EL (cell line): ENCODE measurements around the gene ZNF701.
A peak's percentile ranks its signal among the peaks of the same experiment; 100 is the strongest.
"Not testable (repeated sequence)": the region's sequence is repeated elsewhere in the genome, so short reads cannot be mapped to it uniquely, and the experiment has no call there.

Source experiments
- DNase-seq: peaks from one replicate; pipeline ENCODE4 v3.0.0-alpha.2; 2016

Gene ZNF701

GRCh38 chr19:52570000-52570861, at the start of gene ZNF701:
TSS of gene ZNF701 (plus strand) at chr19:52570287. CDS start at chr19:52574148, 3,861 bp downstream.
- peak; percentile 93 for DNase-seq

DNA sequence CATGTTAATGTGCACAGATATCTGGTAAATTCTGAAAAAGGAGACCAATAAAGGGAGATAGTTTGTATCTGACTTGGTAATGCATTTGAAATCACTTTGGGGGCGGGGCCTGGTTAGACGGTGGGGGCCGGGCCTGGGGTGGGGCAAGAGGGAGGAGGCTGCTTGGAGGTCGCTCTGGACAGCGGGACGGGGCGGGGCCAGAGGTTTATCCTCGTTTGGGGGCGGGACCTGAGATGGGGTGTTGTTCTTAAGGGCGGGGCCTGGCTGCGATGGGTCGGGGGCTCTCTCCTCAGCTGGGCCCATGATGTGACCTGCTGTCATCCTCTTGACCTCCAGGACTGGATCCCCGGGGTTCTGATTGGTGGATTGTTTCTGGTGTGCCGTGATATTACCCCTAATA, 47.5 kb upstream of the ZNF701 start:
- no peak for DNase-seq

DNA sequence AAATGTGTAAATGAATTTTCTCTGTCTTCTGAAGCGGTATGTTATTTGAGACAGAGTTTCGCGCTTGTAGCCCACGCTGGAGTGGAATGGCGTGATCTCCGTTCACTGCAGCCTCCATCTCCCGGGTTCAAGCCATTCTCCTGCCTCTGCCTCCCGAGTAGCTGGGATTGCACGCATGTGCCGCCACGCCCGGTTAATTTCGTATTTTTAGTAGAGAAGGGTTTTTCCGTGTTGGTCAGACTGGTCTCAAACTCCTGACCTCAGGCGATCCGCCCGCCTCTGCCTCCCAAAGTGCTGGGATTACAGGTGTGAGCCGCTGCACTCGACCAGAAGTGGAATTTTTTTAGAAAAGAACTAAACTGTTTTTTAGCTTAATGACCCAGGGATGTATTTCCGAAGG, 46.0 kb upstream of the ZNF701 start:
- DNase-seq = no peak

GRCh38 chr19:52527134-52527955, 42.7 kb upstream of the ZNF701 start, which contains the start of gene ZNF808:
TSS of gene ZNF808 (plus strand) at chr19:52527668. CDS start at chr19:52543285, 15,617 bp downstream.
- DNase-seq = peak; percentile 92

GRCh38 chr19:52527956-52528351, 42.1 kb upstream of the ZNF701 start:
- DNase-seq = peak; percentile 12

DNA sequence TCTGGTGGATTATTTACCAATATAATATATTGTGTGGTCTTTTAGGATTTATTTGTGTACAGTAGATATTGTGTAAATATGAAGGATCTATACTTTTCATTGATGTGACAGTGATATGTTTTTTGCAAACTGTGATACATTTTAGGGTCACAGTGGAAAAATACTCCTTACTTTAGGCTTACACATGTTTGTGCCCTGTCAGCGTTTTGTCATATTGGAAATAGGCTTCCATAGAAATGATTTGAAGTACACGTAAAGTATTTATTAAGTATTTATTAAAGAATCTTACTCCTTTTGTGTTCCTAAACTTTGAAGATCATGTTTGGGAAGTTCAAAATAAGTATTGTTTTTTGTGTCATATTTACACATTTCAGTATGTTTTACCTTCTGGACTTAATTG, 37.6 kb upstream of the ZNF701 start:
- DNase-seq = no peak

DNA sequence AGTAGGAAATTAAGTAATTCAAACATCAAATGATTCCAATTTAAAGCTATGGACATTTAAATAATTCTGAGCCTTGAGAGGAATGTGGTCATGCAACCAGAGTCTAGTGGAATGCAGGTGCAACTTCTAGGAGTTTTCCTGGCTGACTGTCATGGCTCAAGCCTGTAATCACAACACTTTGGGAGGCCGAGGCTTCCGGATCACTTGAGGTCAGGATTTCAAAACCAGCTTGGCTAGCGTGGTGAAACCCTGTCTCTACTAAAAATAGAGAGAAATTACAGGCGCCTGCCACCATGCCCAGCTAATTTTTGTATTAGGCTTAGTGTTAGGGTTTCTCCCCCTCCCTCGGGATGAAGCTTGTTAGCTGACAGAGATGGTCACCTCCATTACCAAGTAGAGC, 36.2 kb upstream of the ZNF701 start:
- DNase-seq = no peak

DNA sequence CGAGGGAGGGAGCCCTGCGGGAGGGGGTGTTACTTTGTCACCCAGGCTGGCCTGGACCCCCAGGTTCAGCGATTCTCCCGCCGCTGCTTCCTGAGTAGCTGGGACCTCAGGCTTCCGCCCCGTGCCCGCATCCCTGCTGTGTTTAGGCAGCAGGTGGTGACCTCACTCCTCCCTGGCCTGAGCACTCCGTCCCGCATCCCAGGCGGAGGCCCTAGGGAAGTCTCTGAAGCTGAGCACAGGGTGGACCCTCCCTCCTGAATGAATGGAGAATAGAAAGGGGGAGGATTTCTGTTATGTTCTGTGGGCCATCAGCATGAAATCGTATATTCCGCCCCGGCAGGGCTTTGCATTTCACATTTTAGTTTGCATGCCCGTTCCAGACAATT, 34.7 kb upstream of the ZNF701 start:
- not testable (repeated sequence) for DNase-seq

- peak; percentile 91 for DNase-seq
Measured at GRCh38 chr19:52535771-52536447, 34.2 kb upstream of the ZNF701 start.

DNA sequence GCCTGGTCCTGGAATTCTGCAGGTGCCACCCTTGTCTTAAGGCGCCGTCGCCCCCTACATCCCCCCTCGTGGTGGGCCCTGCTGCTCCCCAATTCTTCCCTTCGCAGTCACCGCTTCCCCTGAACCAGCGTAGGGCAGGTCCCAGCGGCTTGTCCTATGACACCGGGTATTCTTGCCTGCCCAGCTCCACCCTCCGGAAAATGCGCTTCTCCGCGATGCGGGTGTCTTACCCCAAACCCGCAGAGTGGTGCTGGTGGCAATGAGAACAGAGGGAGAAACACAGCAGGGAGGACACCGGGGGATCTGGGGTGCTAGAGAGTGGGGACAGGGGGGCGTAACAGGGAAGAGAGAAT, 33.7 kb upstream of the ZNF701 start:
- no peak for DNase-seq

DNA sequence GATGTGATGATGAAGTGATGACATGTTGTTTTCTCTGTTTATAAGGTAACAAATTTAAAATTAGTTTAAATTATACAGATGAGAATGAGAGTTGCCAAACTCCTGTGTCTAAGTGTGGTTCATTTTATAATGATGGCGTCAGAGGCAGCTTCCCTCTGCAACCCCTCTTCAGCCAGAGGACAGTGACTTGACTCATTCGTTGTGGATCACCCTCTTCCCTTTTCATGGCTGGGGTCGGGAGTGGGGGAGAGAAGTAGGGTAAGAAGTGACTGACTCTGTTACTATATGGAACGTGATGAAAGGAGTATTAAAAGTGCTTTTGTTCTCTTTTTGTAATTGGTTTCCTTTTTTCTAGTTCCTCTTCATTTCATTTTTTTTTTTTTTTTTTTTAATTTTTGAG, 31.3 kb upstream of the ZNF701 start:
- not testable (repeated sequence) for DNase-seq

- DNase-seq = not testable (repeated sequence)
Measured at GRCh38 chr19:52541176-52541575, 28.9 kb upstream of the ZNF701 start.

GRCh38 chr19:52541608-52542007, 28.5 kb upstream of the ZNF701 start:
- DNase-seq = no peak

DNA sequence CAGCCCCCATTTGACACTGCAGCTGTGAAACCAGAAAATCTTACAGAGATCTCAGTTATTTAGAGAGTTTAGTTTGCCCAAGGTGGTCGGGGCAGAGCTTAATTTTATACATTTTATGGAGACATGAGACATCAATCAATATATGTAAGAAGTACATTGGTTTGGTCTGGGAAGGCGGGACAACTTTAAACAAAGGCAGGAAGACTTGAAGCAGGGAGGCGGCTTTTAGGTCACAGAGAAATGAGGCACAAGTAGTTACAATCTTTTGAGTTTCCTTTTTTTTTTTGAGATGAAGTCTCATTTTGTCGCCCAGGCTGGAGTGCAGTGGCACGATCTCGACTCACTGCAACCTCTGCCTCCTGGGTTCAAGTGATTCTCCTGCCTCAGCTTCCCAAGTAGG, 27.5 kb upstream of the ZNF701 start:
- DNase-seq = not testable (repeated sequence)

- DNase-seq = peak; percentile 6
Measured at GRCh38 chr19:52542984-52543664, 27.0 kb upstream of the ZNF701 start.

DNA sequence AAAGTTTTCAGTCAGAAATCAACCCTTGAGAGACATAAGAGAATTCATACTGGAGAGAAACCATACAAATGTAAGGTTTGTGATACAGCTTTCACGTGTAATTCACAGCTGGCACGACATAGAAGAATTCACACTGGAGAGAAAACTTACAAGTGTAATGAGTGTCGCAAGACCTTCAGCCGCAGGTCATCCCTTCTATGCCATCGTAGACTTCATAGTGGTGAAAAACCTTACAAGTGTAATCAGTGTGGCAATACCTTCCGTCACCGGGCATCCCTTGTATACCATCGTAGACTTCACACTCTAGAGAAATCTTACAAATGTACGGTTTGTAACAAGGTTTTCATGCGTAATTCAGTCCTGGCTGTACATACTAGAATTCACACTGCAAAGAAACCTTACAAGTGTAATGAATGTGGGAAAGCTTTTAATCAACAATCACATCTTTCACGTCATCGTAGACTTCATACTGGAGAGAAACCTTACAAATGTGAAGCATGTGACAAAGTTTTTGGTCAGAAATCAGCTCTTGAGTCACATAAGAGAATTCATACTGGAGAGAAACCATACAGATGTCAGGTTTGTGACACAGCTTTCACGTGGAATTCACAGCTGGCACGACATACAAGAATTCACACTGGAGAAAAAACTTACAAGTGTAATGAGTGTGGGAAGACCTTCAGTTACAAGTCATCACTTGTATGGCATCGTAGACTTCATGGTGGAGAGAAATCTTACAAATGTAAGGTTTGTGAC, 15.7 kb upstream of the ZNF701 start:
- no peak for DNase-seq

GRCh38 chr19:52557231-52557995, 12.7 kb upstream of the ZNF701 start:
- DNase-seq = no peak

GRCh38 chr19:52558732-52559445, 11.2 kb upstream of the ZNF701 start:
- not testable (repeated sequence) for DNase-seq

DNA sequence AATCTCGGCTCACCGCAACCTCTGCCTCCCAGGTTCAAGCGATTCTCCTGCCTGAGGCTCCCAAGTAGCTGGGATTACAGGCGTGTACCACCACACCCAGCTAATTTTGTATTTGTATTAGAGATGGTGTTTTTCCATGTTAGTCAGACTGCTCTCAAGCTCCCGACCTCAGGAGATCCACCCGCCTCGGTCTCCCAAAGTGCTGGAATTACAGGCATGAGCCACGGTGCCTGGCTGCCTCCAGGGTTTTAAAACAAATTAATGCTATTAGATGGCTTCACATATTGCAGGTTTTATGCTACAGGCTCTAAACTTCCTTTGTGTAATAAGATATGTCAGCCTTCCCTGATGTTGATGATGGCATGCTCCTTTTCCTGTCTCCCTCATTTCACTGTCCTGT, 8.5 kb upstream of the ZNF701 start:
- DNase-seq = not testable (repeated sequence)

DNA sequence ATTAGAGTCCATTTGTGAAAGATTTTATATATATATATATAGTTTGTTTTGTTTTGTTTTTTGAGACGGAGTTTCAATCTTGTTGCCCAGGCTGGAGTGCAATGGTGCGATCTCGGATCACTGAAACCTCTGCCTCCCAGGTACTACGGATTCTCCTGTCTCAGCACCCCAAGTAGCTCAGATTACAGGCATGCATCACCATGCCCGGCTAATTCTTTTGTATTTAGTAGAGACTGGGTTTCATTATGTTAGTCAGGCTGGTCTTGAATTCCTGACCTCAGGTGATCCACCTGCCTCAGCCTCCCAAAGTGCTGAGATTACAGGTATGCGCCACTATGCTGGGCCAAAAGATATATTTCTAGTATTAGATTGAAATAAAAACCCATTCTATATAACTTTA, 4.0 kb upstream of the ZNF701 start:
- no peak for DNase-seq
